OCI-LY7 (cell line): ENCODE data around the gene MAPK12. TPM values are rescaled to one million over a fixed set of nuclear protein-coding genes. Genes with fewer than 3 reads are reported as not detected.

Source experiments
- BruUV-seq: library from RNA; stranded (reverse); fragments of 400-500 nt; replicated peaks from 2 replicates; lab custom pipeline; 2021; lab: Mats Ljungman, UMichigan
- CTCF ChIA-PET: fragments of 300-600 bp; sonication (Branson Sonifier 250); formaldehyde crosslinking; loops from one replicate; lab custom pipeline; 2022; ENCODE audit warnings: antibody characterized with exemption; ENCODE audit not compliant: unreplicated experiment; lab: Charles Lee
- POLR2A ChIA-PET: fragments of 300-600 bp; sonication (Branson Sonifier 250); formaldehyde crosslinking; loops from one replicate; lab custom pipeline; 2022; ENCODE audit warnings: antibody characterized with exemption; lab: Charles Lee
- DNase-seq: peaks from one replicate; pipeline ENCODE4 v3.0.0-alpha.2; 2015; ENCODE audit warnings: low spot score
- H2AFZ ChIP-seq: fragments of 200-600 bp; sonication (generic), shearing (Covaris generic); 2 replicates; pipeline ENCODE4 v1.6.1; 2014; ENCODE audit warnings: mild to moderate bottlenecking, antibody characterized with exemption, low read length, moderate library complexity
- H3K27ac ChIP-seq: fragments of 200-600 bp; sonication (generic); 2 replicates; pipeline ENCODE4 v1.5.1; 2014; ENCODE audit warnings: mixed run types, low read depth, mild to moderate bottlenecking, moderate library complexity, low read length, inconsistent platforms; ENCODE audit not compliant: poor library complexity, severe bottlenecking
- H3K36me3 ChIP-seq: fragments of 200-600 bp; sonication (generic); 2 replicates; pipeline ENCODE4 v1.6.1; 2014; ENCODE audit warnings: mild to moderate bottlenecking, antibody characterized with exemption, low read length, moderate library complexity, mixed read lengths; ENCODE audit not compliant: insufficient read depth
- H3K4me1 ChIP-seq: fragments of 200-600 bp; sonication (generic); 2 replicates; pipeline ENCODE4 v1.5.1; 2014; ENCODE audit warnings: mild to moderate bottlenecking, low read length; ENCODE audit not compliant: insufficient read depth, poor library complexity, severe bottlenecking
- H3K4me2 ChIP-seq: fragments of 200-600 bp; sonication (generic); 2 replicates; pipeline ENCODE4 v1.6.1; 2014; ENCODE audit warnings: mild to moderate bottlenecking, low read length
- H3K4me3 ChIP-seq: fragments of 200-600 bp; sonication (generic); 2 replicates; pipeline ENCODE4 v1.5.1; 2014; ENCODE audit warnings: mild to moderate bottlenecking, low read depth, low read length; ENCODE audit not compliant: poor library complexity, severe bottlenecking
- H3K79me2 ChIP-seq: fragments of 200-600 bp; sonication (generic); 2 replicates; pipeline ENCODE4 v1.6.1; 2016; ENCODE audit warnings: low read depth, mild to moderate bottlenecking, low read length, moderate library complexity, mixed read lengths; ENCODE audit not compliant: insufficient read depth
- H3K9me2 ChIP-seq: fragments of 200-600 bp; sonication (generic); 2 replicates; pipeline ENCODE4 v1.6.1; 2016; ENCODE audit warnings: mild to moderate bottlenecking, low read length, mixed read lengths; ENCODE audit not compliant: insufficient read depth
- H3K9me3 ChIP-seq: fragments of 200-600 bp; sonication (generic); 2 replicates; pipeline ENCODE4 v1.6.1; 2014; ENCODE audit warnings: mild to moderate bottlenecking, mixed run types, low read length, mixed read lengths
- H4K20me1 ChIP-seq: fragments of 200-600 bp; sonication (generic); 2 replicates; pipeline ENCODE4 v1.6.1; 2014; ENCODE audit warnings: mild to moderate bottlenecking, antibody characterized with exemption, low read length, moderate library complexity, mixed read lengths; ENCODE audit not compliant: insufficient read depth
- CTCF ChIP-seq: fragments of 200-600 bp; sonication (generic); conservative IDR thresholded peaks from 2 replicates; pipeline ENCODE4 v1.5.1; 2014; ENCODE audit warnings: mild to moderate bottlenecking, antibody characterized with exemption, low read length, moderate library complexity, mixed read lengths
- EZH2phosphoT487 ChIP-seq: fragments of 200-600 bp; sonication (generic); IDR thresholded peaks from 2 replicates; pipeline ENCODE4 v1.6.1; 2018; ENCODE audit warnings: low read depth, borderline replicate concordance, mild to moderate bottlenecking, mixed run types, antibody characterized with exemption, low read length, moderate library complexity, mixed read lengths
- intact Hi-C: fragments of 100-400 bp; cut with micrococcal nuclease; formaldehyde crosslinking; loops from one replicate; pipeline ENCODE4 v1.10.0; 2022; ENCODE audit not compliant: unreplicated experiment
- total RNA-seq, 2 experiments: library from RNA; depleted of rRNA in 1 of 2; stranded (reverse); fragments of >200 nt in 1 of 2; shearing (Covaris generic) in 1 of 2; gene quantifications; 2 replicates each; pipeline ENCODE4 v1.2.3, GENCODE V29; 2014 to 2022

Gene MAPK12
- total RNA-seq, 2 experiments from 2014 or later: 84.9 to 93.6 TPM

GRCh38 chr22:50310031-50310722 lies 48.7 kb upstream of the MAPK12 start:
- H3K9me2 ChIP-seq: no peaks in the 10 kb centered on the region
- ChIA-PET CTCF (no interaction called here), POLR2A (no interaction called here)
- no peaks in the 10 kb centered on the region for H3K36me3 ChIP-seq
- no peaks in the 10 kb centered on the region for H3K79me2 ChIP-seq
- no peak for DNase-seq
- H2AFZ ChIP-seq: no peak overlapping the region
- intact Hi-C loops: no loop called here
- no peak overlapping the region for H3K4me3 ChIP-seq
- no peaks in the 10 kb centered on the region for H4K20me1 ChIP-seq
- no peak overlapping the region for H3K27ac ChIP-seq
- no peak overlapping the region for H3K4me2 ChIP-seq
- no TSS peak for BruUV-seq
- no peaks in the 10 kb centered on the region for H3K9me3 ChIP-seq
- H3K4me1 ChIP-seq: peaks cover 64% of the 10 kb centered on the region
- TF ChIP-seq CTCF: no peak

- H4K20me1 ChIP-seq: no peaks in the 10 kb centered on the region
- CTCF ChIA-PET: no interaction called here
- H3K4me1 ChIP-seq: peaks cover 64% of the 10 kb centered on the region
- no peak for DNase-seq
- no peak overlapping the region for H3K27ac ChIP-seq
- TF ChIP-seq CTCF (no peak), EZH2phosphoT487 (no peak)
- POLR2A ChIA-PET: no interaction called here
- H3K9me2 ChIP-seq: no peaks in the 10 kb centered on the region
- H3K79me2 ChIP-seq: no peaks in the 10 kb centered on the region
- no peak overlapping the region for H2AFZ ChIP-seq
- no peak overlapping the region for H3K4me3 ChIP-seq
- no peaks in the 10 kb centered on the region for H3K36me3 ChIP-seq
- no peaks in the 10 kb centered on the region for H3K9me3 ChIP-seq
- intact Hi-C loops: no loop called here
- no peak overlapping the region for H3K4me2 ChIP-seq
- no TSS peak for BruUV-seq
Measured at GRCh38 chr22:50309601-50309991, 48.1 kb upstream of the MAPK12 start.

- TF ChIP-seq EZH2phosphoT487 (no peak), CTCF (no peak)
- no peak overlapping the region for H2AFZ ChIP-seq
- intact Hi-C loops: no loop called here
- H3K9me3 ChIP-seq: no peaks in the 10 kb centered on the region
- H3K4me3 ChIP-seq: peak overlapping the region; percentile 6
- no peaks in the 10 kb centered on the region for H3K9me2 ChIP-seq
- H3K27ac ChIP-seq: peak overlapping the region; percentile 46
- peaks cover 65% of the 10 kb centered on the region for H3K4me1 ChIP-seq
- ChIA-PET CTCF (no interaction called here), POLR2A (no interaction called here)
- H3K36me3 ChIP-seq: no peaks in the 10 kb centered on the region
- H3K79me2 ChIP-seq: no peaks in the 10 kb centered on the region
- H3K4me2 ChIP-seq: peak overlapping the region; percentile 54
- no peaks in the 10 kb centered on the region for H4K20me1 ChIP-seq
- DNase-seq: no peak
- no TSS peak for BruUV-seq
Measured at GRCh38 chr22:50308986-50309600, 47.6 kb upstream of the MAPK12 start.
